Natural killer cell (primary cell): Measurements from ENCODE around the gene CYP11A1. TPM values are rescaled to one million over a fixed set of nuclear protein-coding genes. Genes with fewer than 3 reads are reported as not detected.

Experiments
- ATAC-seq, 3 donors: fragments of 150-1000 bp in 2 of 3; fragments of 200-7000 bp in 1 of 3; cut with Tn5 transposase; 1 replicate in 1 of 3; 2 replicates in 2 of 3; pipeline ENCODE4 v1.10.0; 2021; ENCODE audit warnings: mild to moderate bottlenecking in 2 of 3, moderate library complexity in 2 of 3
- DNase-seq, 2 donors: peaks; one replicate each; pipeline versions ENCODE4 v3.0.0 to v3.0.0-alpha.2; 2013 to 2021; ENCODE audit warnings: mixed read lengths in 1 of 2
- H3K27ac ChIP-seq: one replicate; pipeline ENCODE4 v1.5.1; 2013; ENCODE audit warnings: mild to moderate bottlenecking, low read length
- H3K27me3 ChIP-seq: one replicate; pipeline ENCODE4 v1.6.1; 2013; ENCODE audit warnings: low read length; ENCODE audit not compliant: control insufficient read depth, insufficient read depth
- H3K36me3 ChIP-seq: one replicate; pipeline ENCODE4 v1.6.1; 2013; ENCODE audit warnings: low read length; ENCODE audit not compliant: control insufficient read depth, insufficient read depth
- H3K4me1 ChIP-seq: one replicate; pipeline ENCODE4 v1.6.1; 2013; ENCODE audit warnings: low read length; ENCODE audit not compliant: control insufficient read depth, insufficient read depth
- H3K4me3 ChIP-seq: one replicate; pipeline ENCODE4 v1.5.1; 2013; ENCODE audit warnings: low read length
- H3K9me3 ChIP-seq: one replicate; pipeline ENCODE4 v1.6.1; 2013; ENCODE audit warnings: low read length; ENCODE audit not compliant: control insufficient read depth, insufficient read depth
- H3K27ac Mint-ChIP-seq, 2 donors: one replicate each; pipeline ENCODE4 v1.8.0; 2022; ENCODE audit warnings: mild to moderate bottlenecking in 2 of 2, mixed read lengths in 2 of 2, moderate library complexity in 1 of 2
- H3K27me3 Mint-ChIP-seq, 2 donors: one replicate each; pipeline ENCODE4 v1.8.0; 2022; ENCODE audit warnings: low read depth in 2 of 2, mixed read lengths in 2 of 2
- H3K36me3 Mint-ChIP-seq: one replicate; pipeline ENCODE4 v1.8.0; 2022; ENCODE audit warnings: mixed read lengths
- H3K4me1 Mint-ChIP-seq, 2 donors: one replicate each; pipeline ENCODE4 v1.8.0; 2022; ENCODE audit warnings: mixed read lengths in 2 of 2
- H3K4me3 Mint-ChIP-seq: one replicate; pipeline ENCODE4 v1.8.0; 2022; ENCODE audit warnings: mild to moderate bottlenecking, moderate library complexity, mixed read lengths
- H3K9me3 Mint-ChIP-seq, 2 donors: one replicate each; pipeline ENCODE4 v1.8.0; 2022; ENCODE audit warnings: mixed read lengths in 2 of 2
- CTCF ChIP-seq: fragments of 200-600 bp; IDR thresholded peaks from one replicate; pipeline ENCODE4 v1.8.0; 2022; ENCODE audit warnings: antibody characterized with exemption
- WGBS: methylation state at CpG from one replicate; pipeline ENCODE4 v1.1.7; 2013; ENCODE audit warnings: missing lambda C conversion rate; ENCODE audit not compliant: insufficient coverage; 5-methylcytosine and 5-hydroxymethylcytosine counted together
- intact Hi-C: fragments of 100-400 bp; cut with micrococcal nuclease; formaldehyde crosslinking; loops from one replicate; pipeline ENCODE4 v1.14.2; 2022
- total RNA-seq, 4 donors: library from RNA; stranded (reverse); fragments of 120-200 nt in 1 of 4; gene quantifications; one replicate each; pipeline versions ENCODE4 v1.2.3 to v1.2.4, GENCODE V29; 2013 to 2022

CYP11A1 gene
- total RNA-seq, 3 donors from 2014 or later (not counting 1 experiment from before 2014, with no cell fraction given), result 5.1 TPM; not detected in 2

GRCh38 chr15:74315626-74316025 is 51.8 kb downstream of the CYP11A1 start:
- intact Hi-C loops, result no loop called here

GRCh38 chr15:74314795-74315438 is 52.5 kb downstream of the CYP11A1 start:
- WGBS, result 61% methylated on average over 13 of the region's 13 CpGs
- Mint-ChIP-seq H3K9me3 (no peaks in the 10 kb centered on the region), H3K4me1 (peaks cover 15 to 29% of the 10 kb centered on the region in 2 donors), H3K36me3 (no peaks in the 10 kb centered on the region), H3K27ac (peak overlapping the region; percentile 4 to 78), H3K4me3 (peak overlapping the region; percentile 32), H3K27me3 (no peaks in the 10 kb centered on the region)
- Histone ChIP-seq H3K27ac (peak overlapping the region; percentile 69), H3K4me3 (no peak overlapping the region), H3K36me3 (no peaks in the 10 kb centered on the region), H3K4me1 (peaks cover 46% of the 10 kb centered on the region), H3K27me3 (no peaks in the 10 kb centered on the region), H3K9me3 (no peaks in the 10 kb centered on the region)
- no peak for TF ChIP-seq CTCF
- intact Hi-C loops, result no loop called here
- ATAC-seq (peak; percentile 45 to 60 (median 56)), DNase-seq (peak in 1 of 2 donors; percentile 63)

More at GRCh38 chr15:74315626-74316025, 51.8 kb downstream of the CYP11A1 start:
- Mint-ChIP-seq H3K27me3 (no peaks in the 10 kb centered on the region), H3K4me1 (peaks cover 15 to 29% of the 10 kb centered on the region in 2 donors), H3K9me3 (no peaks in the 10 kb centered on the region), H3K27ac (peak overlapping the region; percentile 4 to 78), H3K4me3 (peak overlapping the region; percentile 32), H3K36me3 (no peaks in the 10 kb centered on the region)
- ATAC-seq (peak; percentile 27 to 66 (median 42)), DNase-seq (peak in 1 of 2 donors; percentile 32)
- no peak overlapping the region for H3K4me3 ChIP-seq
- 4% methylated on average over 5 of the region's 5 CpGs for WGBS
- H3K27me3 ChIP-seq, result no peaks in the 10 kb centered on the region
- H3K9me3 ChIP-seq, result no peaks in the 10 kb centered on the region
- peaks cover 53% of the 10 kb centered on the region for H3K4me1 ChIP-seq
- no peak for TF ChIP-seq CTCF
- peak overlapping the region; percentile 69 for H3K27ac ChIP-seq
- no peaks in the 10 kb centered on the region for H3K36me3 ChIP-seq

- Histone ChIP-seq H3K27me3 (no peaks in the 10 kb centered on the region), H3K4me3 (no peak overlapping the region), H3K27ac (peak overlapping the region; percentile 69), H3K36me3 (no peaks in the 10 kb centered on the region), H3K4me1 (peaks cover 43% of the 10 kb centered on the region), H3K9me3 (no peaks in the 10 kb centered on the region)
- Mint-ChIP-seq H3K36me3 (no peaks in the 10 kb centered on the region), H3K27me3 (no peaks in the 10 kb centered on the region), H3K4me1 (peaks cover 15 to 29% of the 10 kb centered on the region in 2 donors), H3K9me3 (no peaks in the 10 kb centered on the region), H3K4me3 (no peak overlapping the region), H3K27ac (peak overlapping the region in 1 of 2 donors; percentile 5)
- intact Hi-C loops, result no loop called here
- DNase-seq, result no peak
- no peak for TF ChIP-seq CTCF
- no peak for ATAC-seq
- WGBS, result 86% methylated on average over 6 of the region's 7 CpGs
Measured at GRCh38 chr15:74313889-74314288, 53.6 kb downstream of the CYP11A1 start.
